RWPE2 (cell line): ENCODE data around the gene FMN2.

Source experiments
- ATAC-seq: fragments of 200-7000 bp; cut with Tn5 transposase; 3 replicates; pipeline ENCODE4 v1.9.1; 2021; ENCODE audit warnings: low read depth
- DNase-seq: peaks from one replicate; pipeline ENCODE4 v3.0.0-alpha.2; 2020; ENCODE audit warnings: low spot score
- H3K27ac ChIP-seq: fragments of 450-650 bp; 2 replicates; pipeline ENCODE4 v1.5.1; 2017; ENCODE audit warnings: mild to moderate bottlenecking; ENCODE audit not compliant: poor library complexity, severe bottlenecking
- H3K27me3 ChIP-seq: fragments of 250-450 bp; sonication (Bioruptor Pico); 2 replicates; pipeline ENCODE4 v1.5.1; 2021; ENCODE audit warnings: mild to moderate bottlenecking, moderate library complexity; ENCODE audit not compliant: insufficient read depth, poor library complexity, severe bottlenecking
- H3K36me3 ChIP-seq: fragments of 250-450 bp; sonication (Bioruptor Pico); 2 replicates; pipeline ENCODE4 v1.5.1; 2020; ENCODE audit warnings: low read depth, mild to moderate bottlenecking, moderate library complexity
- H3K4me1 ChIP-seq: fragments of 250-450 bp; sonication (Bioruptor Pico); 2 replicates; pipeline ENCODE4 v1.5.1; 2021; ENCODE audit warnings: mild to moderate bottlenecking, moderate library complexity; ENCODE audit not compliant: insufficient read depth, poor library complexity, severe bottlenecking
- H3K4me3 ChIP-seq: fragments of 250-450 bp; sonication (Bioruptor Pico); 2 replicates; pipeline ENCODE4 v1.5.1; 2021; ENCODE audit warnings: mild to moderate bottlenecking, moderate library complexity; ENCODE audit not compliant: severe bottlenecking
- H3K9me3 ChIP-seq: fragments of 250-450 bp; sonication (Bioruptor Pico); 2 replicates; pipeline ENCODE4 v1.5.1; 2021; ENCODE audit warnings: mild to moderate bottlenecking, moderate library complexity; ENCODE audit not compliant: severe bottlenecking
- TF ChIP-seq, protein P1 (sequence below): fragments of 450-650 bp; IDR thresholded peaks from one replicate; pipeline ENCODE4 v1.5.1; 2017; ENCODE audit warnings: mild to moderate bottlenecking, moderate library complexity; ENCODE audit not compliant: poor library complexity, severe bottlenecking

FMN2 gene

DNA sequence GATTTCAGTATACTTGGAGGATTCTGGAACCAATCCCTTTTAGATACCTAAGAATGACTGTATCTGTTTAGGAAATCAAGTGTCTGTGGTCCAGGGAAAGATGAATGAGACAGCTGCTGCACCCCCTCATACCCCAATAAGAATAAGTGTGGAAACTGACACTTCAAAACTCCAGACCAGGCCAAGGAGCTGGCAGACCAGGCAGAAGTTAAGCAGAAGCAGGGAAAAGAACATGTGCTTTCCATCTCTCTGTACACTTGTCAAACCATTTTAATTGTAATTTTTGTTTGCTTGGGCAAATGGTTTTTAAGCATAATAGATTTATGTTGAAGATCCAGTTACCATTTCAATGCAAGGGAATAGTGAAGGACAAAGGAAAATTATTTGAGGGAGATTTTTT lies 420.1 kb downstream of the FMN2 start:
- Histone ChIP-seq H3K36me3 (no peaks in the 10 kb centered on the region), H3K9me3 (no peaks in the 10 kb centered on the region), H3K27ac (no peak overlapping the region), H3K4me1 (no peaks in the 10 kb centered on the region), H3K27me3 (no peaks in the 10 kb centered on the region), H3K4me3 (no peak overlapping the region)
- ATAC-seq (no peak), DNase-seq (no peak)
- TF ChIP-seq, protein P1, sequence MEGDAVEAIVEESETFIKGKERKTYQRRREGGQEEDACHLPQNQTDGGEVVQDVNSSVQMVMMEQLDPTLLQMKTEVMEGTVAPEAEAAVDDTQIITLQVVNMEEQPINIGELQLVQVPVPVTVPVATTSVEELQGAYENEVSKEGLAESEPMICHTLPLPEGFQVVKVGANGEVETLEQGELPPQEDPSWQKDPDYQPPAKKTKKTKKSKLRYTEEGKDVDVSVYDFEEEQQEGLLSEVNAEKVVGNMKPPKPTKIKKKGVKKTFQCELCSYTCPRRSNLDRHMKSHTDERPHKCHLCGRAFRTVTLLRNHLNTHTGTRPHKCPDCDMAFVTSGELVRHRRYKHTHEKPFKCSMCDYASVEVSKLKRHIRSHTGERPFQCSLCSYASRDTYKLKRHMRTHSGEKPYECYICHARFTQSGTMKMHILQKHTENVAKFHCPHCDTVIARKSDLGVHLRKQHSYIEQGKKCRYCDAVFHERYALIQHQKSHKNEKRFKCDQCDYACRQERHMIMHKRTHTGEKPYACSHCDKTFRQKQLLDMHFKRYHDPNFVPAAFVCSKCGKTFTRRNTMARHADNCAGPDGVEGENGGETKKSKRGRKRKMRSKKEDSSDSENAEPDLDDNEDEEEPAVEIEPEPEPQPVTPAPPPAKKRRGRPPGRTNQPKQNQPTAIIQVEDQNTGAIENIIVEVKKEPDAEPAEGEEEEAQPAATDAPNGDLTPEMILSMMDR: no peak

DNA sequence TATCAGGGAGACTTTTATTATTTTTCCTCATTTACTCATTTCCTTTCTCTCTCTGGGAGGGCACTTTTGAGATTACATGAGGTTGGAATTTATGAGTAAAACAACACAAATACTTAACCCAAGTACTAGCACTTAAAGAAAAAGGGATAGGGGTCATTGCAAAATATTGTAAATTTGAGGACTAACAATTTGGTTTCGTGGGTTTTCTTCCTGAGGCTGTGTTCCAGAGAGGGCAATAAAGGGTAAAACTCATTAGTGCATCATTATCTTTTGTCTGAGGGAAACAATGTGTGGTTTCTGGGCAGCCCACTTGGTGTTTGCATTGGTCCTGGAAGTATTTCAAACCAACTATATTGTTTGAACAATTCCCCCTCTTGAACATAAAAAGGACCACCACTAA lies 423.8 kb downstream of the FMN2 start:
- H3K36me3 ChIP-seq: no peaks in the 10 kb centered on the region

DNA sequence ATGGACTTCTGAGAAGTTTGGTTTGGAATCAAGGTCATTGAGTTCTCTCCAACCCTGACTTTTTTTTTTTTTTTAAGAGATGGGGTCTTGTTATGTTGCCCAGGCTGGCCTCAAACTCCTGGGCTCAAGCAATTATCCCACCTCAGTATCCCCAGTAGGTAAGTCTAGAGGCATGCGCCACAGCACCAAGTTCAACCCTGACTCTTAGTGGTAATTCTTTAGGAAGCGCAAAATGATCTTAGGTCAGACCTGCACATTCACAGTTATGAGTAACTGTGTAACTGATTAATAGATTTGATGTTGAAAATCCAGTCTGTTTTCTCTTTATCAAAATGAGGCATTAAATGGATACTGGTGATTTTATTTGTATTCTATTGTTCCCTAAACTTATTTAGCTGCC lies 424.4 kb downstream of the FMN2 start:
- H3K9me3 ChIP-seq: no peaks in the 10 kb centered on the region
- ATAC-seq (no peak), DNase-seq (no peak)
- H3K4me3 ChIP-seq: no peak overlapping the region
- no peak overlapping the region for H3K27ac ChIP-seq
- H3K36me3 ChIP-seq: no peaks in the 10 kb centered on the region
- H3K27me3 ChIP-seq: no peaks in the 10 kb centered on the region
- H3K4me1 ChIP-seq: no peaks in the 10 kb centered on the region
- TF ChIP-seq, protein P1: no peak

More for the DNA sequence above, 423.8 kb downstream of the FMN2 start:
- ATAC-seq: no peak
- TF ChIP-seq, protein P1: no peak
- H3K4me1 ChIP-seq: no peaks in the 10 kb centered on the region
- DNase-seq: no peak
- H3K27me3 ChIP-seq: no peaks in the 10 kb centered on the region
- no peaks in the 10 kb centered on the region for H3K9me3 ChIP-seq
- H3K4me3 ChIP-seq: no peak overlapping the region
- H3K27ac ChIP-seq: no peak overlapping the region

DNA sequence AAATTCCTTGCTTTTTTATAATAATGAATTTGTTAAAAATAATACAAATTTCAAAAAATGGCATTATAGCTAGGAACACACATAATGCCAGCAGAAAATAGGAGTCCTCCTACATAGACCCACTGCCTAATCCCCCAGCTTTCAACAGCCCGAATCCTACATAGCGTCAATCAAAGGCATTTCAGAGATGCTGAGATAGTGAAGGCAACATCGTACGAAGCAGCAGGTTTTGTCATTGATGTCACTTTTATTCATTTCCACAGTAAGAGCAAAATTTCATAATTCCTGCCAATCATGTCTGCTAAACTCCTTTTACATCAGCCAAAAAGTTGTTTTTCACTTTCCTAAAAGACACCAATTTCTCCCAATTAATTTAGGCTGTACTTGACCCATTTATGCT lies 426.2 kb downstream of the FMN2 start:
- no peaks in the 10 kb centered on the region for H3K36me3 ChIP-seq
- ATAC-seq (no peak), DNase-seq (no peak)
- H3K4me3 ChIP-seq: no peak overlapping the region
- H3K27ac ChIP-seq: no peak overlapping the region
- H3K27me3 ChIP-seq: no peaks in the 10 kb centered on the region
- TF ChIP-seq, protein P1: no peak
- H3K4me1 ChIP-seq: no peaks in the 10 kb centered on the region
- no peaks in the 10 kb centered on the region for H3K9me3 ChIP-seq

DNA sequence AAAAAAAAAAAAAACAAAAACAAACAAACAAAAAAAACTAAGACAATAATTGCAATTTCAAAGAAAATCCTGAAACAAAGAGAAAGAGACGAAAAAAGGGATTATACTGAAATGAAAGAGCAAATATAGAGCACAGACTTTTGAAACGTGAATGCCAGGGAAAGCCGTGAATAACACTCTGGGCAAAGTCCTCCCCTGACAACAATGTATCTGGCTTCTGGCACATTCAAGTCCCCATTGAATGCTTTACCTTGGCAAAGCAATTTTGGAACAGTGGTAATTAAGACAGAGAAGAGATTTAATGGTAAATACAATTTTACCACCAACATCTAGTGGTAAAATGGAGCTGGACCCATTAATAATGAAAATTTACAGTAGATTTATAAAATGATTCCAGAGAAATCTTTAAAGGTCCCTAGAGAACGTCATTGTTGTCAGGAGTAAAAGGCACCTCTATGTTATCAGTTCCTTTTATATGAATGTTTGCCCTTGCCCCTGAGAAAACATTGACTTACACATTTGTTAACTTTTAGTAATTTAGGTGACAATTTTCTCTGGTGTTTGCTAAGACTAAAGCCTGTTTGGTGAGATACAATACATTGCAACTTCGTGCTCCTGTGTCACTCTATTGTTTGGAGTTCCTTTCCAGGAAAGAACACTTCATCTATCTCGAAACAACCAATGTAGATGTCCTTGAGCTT lies 430.6 kb downstream of the FMN2 start:
- ATAC-seq (no peak), DNase-seq (no peak)
- Histone ChIP-seq H3K36me3 (no peaks in the 10 kb centered on the region), H3K4me1 (no peaks in the 10 kb centered on the region), H3K27me3 (no peaks in the 10 kb centered on the region), H3K27ac (no peak overlapping the region), H3K9me3 (no peaks in the 10 kb centered on the region), H3K4me3 (no peak overlapping the region)
- TF ChIP-seq, protein P1: no peak
